ENCODE results near the gene TP53I13.
A peak's percentile ranks its signal among the peaks of the same experiment; 100 is the strongest.

Gene TP53I13

GRCh38 chr17:29591737-29592608 lies 23.5 kb downstream of the TP53I13 start (continued):
- TF ChIP-seq, protein P1, sequence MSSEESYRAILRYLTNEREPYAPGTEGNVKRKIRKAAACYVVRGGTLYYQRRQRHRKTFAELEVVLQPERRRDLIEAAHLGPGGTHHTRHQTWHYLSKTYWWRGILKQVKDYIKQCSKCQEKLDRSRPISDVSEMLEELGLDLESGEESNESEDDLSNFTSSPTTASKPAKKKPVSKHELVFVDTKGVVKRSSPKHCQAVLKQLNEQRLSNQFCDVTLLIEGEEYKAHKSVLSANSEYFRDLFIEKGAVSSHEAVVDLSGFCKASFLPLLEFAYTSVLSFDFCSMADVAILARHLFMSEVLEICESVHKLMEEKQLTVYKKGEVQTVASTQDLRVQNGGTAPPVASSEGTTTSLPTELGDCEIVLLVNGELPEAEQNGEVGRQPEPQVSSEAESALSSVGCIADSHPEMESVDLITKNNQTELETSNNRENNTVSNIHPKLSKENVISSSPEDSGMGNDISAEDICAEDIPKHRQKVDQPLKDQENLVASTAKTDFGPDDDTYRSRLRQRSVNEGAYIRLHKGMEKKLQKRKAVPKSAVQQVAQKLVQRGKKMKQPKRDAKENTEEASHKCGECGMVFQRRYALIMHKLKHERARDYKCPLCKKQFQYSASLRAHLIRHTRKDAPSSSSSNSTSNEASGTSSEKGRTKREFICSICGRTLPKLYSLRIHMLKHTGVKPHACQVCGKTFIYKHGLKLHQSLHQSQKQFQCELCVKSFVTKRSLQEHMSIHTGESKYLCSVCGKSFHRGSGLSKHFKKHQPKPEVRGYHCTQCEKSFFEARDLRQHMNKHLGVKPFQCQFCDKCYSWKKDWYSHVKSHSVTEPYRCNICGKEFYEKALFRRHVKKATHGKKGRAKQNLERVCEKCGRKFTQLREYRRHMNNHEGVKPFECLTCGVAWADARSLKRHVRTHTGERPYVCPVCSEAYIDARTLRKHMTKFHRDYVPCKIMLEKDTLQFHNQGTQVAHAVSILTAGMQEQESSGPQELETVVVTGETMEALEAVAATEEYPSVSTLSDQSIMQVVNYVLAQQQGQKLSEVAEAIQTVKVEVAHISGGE (tag by site-specific recombination; conservative IDR thresholded peaks at IDR 0.05; ENCODE audit: low read depth): 0 out of 2 replicates have a peak, but pooled peaks have one; percentile 3
- TF ChIP-seq, protein P2, sequence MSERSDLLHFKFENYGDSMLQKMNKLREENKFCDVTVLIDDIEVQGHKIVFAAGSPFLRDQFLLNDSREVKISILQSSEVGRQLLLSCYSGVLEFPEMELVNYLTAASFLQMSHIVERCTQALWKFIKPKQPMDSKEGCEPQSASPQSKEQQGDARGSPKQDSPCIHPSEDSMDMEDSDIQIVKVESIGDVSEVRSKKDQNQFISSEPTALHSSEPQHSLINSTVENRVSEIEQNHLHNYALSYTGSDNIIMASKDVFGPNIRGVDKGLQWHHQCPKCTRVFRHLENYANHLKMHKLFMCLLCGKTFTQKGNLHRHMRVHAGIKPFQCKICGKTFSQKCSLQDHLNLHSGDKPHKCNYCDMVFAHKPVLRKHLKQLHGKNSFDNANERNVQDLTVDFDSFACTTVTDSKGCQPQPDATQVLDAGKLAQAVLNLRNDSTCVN (tag by site-specific recombination; optimal IDR thresholded peaks at IDR 0.05): peak; percentile 43
- peak; percentile 86 for TF ChIP-seq ZNF660 (tag by site-specific recombination; IDR thresholded peaks at IDR 0.05)
- no peak for TF ChIP-seq HOXC10 (CRISPR knock-in tag; IDR thresholded peaks at IDR 0.05)
- no peak for TF ChIP-seq ATF2 (tag by site-specific recombination; IDR thresholded peaks at IDR 0.05; ENCODE audit: low read depth)
- TF ChIP-seq GLI4 (tag by site-specific recombination; IDR thresholded peaks at IDR 0.05): no peak
- TF ChIP-seq WT1 (tag by site-specific recombination; IDR thresholded peaks at IDR 0.05): peak; percentile 95
- TF ChIP-seq, protein P3, sequence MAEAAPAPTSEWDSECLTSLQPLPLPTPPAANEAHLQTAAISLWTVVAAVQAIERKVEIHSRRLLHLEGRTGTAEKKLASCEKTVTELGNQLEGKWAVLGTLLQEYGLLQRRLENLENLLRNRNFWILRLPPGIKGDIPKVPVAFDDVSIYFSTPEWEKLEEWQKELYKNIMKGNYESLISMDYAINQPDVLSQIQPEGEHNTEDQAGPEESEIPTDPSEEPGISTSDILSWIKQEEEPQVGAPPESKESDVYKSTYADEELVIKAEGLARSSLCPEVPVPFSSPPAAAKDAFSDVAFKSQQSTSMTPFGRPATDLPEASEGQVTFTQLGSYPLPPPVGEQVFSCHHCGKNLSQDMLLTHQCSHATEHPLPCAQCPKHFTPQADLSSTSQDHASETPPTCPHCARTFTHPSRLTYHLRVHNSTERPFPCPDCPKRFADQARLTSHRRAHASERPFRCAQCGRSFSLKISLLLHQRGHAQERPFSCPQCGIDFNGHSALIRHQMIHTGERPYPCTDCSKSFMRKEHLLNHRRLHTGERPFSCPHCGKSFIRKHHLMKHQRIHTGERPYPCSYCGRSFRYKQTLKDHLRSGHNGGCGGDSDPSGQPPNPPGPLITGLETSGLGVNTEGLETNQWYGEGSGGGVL (tag by site-specific recombination; IDR thresholded peaks at IDR 0.05): peak; percentile 83
- TF ChIP-seq SCRT1 (tag by site-specific recombination; IDR thresholded peaks at IDR 0.05; ENCODE audit: borderline replicate concordance): 0 out of 2 replicates have a peak, but pooled peaks have one; percentile 43
- TF ChIP-seq ZNF561 (tag by site-specific recombination; IDR thresholded peaks at IDR 0.05; ENCODE audit: borderline replicate concordance): peak; percentile 77; the same call in 1 of the 2 replicates
- TF ChIP-seq SP3 (tag by site-specific recombination; IDR thresholded peaks at IDR 0.05): peak; percentile 82
- no peak for TF ChIP-seq PRDM2 (tag by site-specific recombination; IDR thresholded peaks at IDR 0.05; ENCODE audit: borderline replicate concordance)
- TF ChIP-seq KLF8 (tag by site-specific recombination; IDR thresholded peaks at IDR 0.05): peak; percentile 98
- TF ChIP-seq SP7 (tag by site-specific recombination; IDR thresholded peaks at IDR 0.05): peak; percentile 92
- no peak; the same call in none of the 2 replicates for TF ChIP-seq ZNF2 (tag by site-specific recombination; IDR thresholded peaks at IDR 0.05)
- TF ChIP-seq ZNF558 (tag by site-specific recombination; IDR thresholded peaks at IDR 0.05): no peak
- no peak for TF ChIP-seq SALL2 (tag by site-specific recombination; IDR thresholded peaks at IDR 0.05; ENCODE audit: borderline replicate concordance)
- no peak for TF ChIP-seq ZNF221 (tag by site-specific recombination; IDR thresholded peaks at IDR 0.05; ENCODE audit: borderline replicate concordance)
- TF ChIP-seq ZSCAN23 (tag by site-specific recombination; IDR thresholded peaks at IDR 0.05): no peak
- TF ChIP-seq ZNF777 (tag by site-specific recombination; IDR thresholded peaks at IDR 0.05; ENCODE audit: borderline replicate concordance): no peak

Data from HEK293 (cell line).